GM12874 (cell line): Measurements from ENCODE around the gene GLYR1.

Experiments
- TF ChIP-seq, protein P1 (sequence below): IDR thresholded peaks from 2 replicates; pipeline ENCODE4 v1.5.1; 2011; ENCODE audit warnings: low read depth, mild to moderate bottlenecking, control low read depth, low read length, moderate library complexity; ENCODE audit not compliant: insufficient read depth

Gene GLYR1

DNA sequence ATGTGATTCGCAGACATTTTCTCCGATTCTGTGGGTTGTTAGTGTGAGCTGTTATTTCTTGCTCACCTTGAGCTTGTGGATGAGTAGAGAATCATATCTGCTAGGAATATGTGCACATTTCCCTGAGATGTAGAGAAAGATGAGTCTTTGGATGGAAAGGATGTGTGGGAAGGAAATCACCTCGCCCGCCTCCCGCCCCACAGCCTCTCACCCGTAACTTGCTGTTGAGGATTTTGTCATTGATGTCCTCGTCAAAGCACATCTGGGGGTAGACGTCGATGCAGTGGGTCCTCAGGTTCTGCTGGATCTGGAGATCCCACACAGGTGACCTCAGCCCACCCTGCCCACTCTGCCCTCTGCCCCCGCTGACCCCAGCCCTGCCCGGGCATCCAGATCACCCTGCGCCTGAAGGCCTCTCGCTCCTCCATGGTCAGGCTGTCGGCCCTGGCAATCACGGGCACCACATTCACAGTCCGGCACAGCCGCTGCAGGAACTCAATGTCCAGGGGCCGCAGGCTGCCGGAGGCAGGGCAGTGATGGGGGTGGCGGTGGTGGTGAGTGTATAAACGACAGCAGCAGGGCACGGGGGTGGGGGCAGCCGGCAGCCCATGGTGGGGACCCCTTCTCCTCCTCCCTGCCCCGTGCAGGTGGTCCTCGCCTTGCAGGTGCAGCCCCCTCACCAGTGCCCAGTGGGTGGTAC lies 63.7 kb downstream of the GLYR1 start:
- TF ChIP-seq, protein P1, sequence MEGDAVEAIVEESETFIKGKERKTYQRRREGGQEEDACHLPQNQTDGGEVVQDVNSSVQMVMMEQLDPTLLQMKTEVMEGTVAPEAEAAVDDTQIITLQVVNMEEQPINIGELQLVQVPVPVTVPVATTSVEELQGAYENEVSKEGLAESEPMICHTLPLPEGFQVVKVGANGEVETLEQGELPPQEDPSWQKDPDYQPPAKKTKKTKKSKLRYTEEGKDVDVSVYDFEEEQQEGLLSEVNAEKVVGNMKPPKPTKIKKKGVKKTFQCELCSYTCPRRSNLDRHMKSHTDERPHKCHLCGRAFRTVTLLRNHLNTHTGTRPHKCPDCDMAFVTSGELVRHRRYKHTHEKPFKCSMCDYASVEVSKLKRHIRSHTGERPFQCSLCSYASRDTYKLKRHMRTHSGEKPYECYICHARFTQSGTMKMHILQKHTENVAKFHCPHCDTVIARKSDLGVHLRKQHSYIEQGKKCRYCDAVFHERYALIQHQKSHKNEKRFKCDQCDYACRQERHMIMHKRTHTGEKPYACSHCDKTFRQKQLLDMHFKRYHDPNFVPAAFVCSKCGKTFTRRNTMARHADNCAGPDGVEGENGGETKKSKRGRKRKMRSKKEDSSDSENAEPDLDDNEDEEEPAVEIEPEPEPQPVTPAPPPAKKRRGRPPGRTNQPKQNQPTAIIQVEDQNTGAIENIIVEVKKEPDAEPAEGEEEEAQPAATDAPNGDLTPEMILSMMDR, result no peak

DNA sequence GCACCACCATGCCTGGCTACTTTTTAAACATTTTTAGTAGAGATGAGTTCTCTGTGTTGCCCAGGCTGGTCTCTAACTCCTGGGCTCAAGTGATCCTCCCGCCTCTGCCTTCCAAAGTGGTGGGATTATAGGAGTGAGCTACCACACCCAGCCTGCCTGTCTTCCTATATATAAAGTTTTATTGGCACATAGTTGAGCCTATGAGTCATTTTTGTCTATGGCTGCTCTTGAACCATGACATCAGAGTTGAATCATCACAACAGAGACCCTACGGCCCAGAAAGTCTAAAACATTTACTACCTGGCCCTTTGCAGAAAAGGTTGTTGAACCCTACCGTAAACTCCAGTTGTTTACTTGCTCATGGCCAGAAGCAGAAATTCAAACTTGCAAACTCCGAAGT lies 66.9 kb downstream of the GLYR1 start:
- TF ChIP-seq, protein P1, result no peak

DNA sequence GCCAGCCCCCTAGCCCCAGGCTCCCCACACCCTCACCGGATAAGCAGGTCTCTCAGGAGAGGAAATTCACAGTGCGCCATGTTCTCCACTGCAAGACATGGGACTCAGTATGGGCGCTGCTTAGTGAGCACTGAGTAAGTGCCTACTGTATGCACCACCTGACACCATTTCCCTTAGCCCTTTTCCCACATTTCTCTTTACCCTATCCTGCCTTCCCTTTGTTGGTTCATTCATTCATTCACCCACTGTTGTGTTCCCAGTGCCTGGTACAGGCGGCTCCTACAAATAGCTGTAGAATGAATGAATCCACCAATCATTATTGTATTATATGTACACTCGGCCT lies 69.1 kb downstream of the GLYR1 start:
- TF ChIP-seq, protein P1, result no peak

DNA sequence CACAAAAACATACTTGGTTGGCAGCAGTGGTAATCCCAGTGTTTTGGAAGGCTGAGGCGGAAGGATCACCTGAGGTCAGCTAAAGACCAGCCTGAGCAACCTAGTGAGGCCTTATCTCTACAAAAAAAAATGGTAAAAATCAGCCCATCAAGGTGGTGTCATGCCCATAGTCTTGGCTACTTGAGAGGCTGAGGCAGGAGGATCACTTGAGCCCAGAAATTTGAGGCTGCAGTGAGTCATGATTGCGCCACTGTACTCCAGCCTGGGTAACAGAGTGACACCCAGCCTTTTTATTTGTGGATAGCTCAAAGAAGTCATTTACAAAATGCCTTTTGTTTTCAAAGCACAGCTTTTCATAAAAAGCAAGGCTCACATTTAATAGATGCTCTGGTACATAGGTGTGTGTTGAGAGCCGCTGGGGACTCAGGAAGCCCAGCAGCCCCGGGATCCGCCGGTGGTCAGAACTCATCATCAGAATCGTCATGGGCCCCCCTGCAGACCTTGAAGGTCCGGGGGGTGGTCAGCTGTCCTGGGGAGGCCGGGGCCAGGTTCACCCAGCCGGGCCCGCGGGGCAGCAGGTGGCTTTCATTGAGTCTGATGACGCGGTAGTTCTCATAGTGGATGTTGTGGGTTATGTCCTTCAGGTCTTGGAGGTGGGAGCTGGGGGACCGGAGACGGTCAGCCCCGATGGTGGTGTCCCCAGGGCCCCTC lies 69.6 kb downstream of the GLYR1 start:
- TF ChIP-seq, protein P1, result no peak

DNA sequence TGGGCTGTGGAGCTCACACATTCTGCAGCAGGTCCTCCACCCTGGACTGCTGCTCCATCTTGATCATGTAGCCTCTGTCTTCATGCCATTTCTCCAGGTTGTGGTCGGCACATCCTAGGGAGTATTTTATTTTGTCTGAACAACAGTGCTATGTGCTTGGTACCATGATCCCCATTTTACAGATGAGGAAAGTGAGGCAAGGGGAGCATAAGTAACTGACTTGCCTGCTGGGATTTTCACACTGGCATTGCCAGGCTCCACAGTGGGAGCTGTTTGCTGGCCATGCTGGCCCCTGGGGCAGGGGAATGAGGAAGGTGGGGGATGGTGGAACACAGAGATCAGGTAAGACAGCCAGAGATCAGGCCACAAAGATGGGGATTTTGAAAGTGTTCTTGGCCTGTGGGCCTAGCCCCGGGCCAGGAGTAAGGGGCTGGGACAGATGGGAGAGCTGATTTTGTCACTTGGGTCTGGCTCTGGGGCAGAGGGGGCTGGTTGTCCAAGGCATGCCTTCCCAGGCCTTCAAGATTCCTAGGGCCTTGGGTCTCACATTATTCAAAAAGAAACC lies 70.9 kb downstream of the GLYR1 start:
- TF ChIP-seq, protein P1, result no peak

DNA sequence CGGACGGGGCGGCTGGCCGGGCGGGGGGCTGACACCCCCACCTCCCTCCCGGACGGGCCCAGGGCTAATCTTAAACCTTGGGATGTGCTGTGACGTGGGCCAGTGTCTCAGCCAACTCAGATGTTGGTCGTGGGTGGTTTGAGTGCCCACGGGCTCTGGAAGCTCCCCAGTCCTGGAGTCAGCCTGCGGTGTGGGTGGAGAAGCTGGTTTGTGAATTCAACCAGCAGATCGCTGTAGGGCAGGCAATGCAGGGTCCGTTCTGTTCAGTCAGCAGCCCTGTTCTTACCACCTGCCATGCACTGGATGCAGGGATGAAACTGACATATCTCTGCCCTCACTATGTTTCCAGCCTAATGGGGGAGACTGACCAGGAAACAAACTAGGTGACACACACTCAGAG lies 72.1 kb downstream of the GLYR1 start:
- TF ChIP-seq, protein P1, result no peak

DNA sequence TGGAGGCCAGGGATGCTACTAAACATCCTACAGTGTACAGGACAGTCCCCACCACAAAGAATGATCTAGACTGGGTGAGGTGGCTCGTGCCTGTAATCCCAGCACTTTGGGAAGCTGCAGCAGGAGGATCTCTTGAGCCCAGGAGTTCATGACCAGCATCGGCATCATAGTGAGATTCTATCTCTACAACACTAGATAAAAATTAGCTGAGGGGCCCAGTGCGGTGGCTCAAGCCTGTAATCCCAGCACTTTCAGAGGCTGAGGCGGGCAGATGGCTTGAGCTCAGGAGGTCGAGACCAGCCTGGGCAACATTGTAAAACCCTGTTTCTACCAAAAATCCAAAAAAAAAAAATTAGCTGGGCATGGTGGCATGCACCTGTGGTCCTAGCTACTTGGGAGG lies 74.7 kb downstream of the GLYR1 start:
- TF ChIP-seq, protein P1, result no peak
